SH-SY5Y (cell line): ENCODE measurements around the gene NTRK2.

Experiments
- GATA2 ChIP-seq: IDR thresholded peaks from 2 replicates; pipeline ENCODE4 v1.6.1; 2011; ENCODE audit warnings: mild to moderate bottlenecking, low read depth, low read length
- GATA3 ChIP-seq: IDR thresholded peaks from 2 replicates; pipeline ENCODE4 v1.6.1; 2011; ENCODE audit warnings: low read depth, mild to moderate bottlenecking, low read length, moderate library complexity

GRCh38 chr9:84969084-84969483 lies 299.6 kb downstream of the NTRK2 start:
- TF ChIP-seq GATA3 (no peak), GATA2 (no peak)
